HG03469 (cell line): ENCODE results near the gene C8G.

Source experiments
- ATAC-seq: cut with Tn5 transposase; IDR thresholded peaks from one replicate; pipeline ENCODE4 v1.9.1; 2021; ENCODE audit warnings: mild to moderate bottlenecking, moderate library complexity, moderate number of reproducible peaks; ENCODE audit not compliant: unreplicated experiment

C8G gene

DNA sequence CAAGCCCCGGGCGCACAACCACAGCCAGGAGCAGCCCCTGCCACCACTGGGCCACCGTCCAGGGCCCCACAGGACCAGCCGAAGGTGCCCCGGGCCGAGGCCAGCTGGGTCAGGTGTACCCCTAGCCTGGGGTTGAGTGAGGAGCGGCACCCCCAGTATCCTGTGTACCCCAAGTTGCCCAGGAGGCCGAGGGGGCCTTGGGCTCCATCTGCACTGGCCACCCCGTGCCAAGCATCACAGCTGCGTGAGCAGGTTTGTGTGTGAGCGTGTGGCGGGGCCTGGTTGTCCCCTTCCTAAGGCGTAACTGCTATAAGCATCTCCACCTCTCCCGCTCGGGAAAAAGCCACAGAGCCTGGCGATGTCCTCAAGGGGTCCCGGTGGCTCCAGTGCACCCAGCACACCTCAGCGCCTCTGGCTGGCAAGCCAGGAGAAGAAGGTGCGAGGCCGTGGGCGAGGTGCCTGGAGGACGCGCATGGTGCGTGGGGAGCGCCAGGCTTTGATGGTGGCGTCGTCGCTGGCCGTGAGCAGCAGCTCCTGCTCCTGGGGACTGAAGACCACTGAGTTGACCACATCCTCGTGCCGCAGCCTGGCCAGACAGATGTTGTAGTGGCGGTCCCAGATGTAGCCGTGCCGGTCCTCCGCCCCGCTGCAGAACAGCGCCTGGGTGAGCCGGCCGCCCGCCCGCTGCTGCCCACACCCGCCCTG lies 4.4 kb upstream of the C8G start:
- no peak for ATAC-seq

DNA sequence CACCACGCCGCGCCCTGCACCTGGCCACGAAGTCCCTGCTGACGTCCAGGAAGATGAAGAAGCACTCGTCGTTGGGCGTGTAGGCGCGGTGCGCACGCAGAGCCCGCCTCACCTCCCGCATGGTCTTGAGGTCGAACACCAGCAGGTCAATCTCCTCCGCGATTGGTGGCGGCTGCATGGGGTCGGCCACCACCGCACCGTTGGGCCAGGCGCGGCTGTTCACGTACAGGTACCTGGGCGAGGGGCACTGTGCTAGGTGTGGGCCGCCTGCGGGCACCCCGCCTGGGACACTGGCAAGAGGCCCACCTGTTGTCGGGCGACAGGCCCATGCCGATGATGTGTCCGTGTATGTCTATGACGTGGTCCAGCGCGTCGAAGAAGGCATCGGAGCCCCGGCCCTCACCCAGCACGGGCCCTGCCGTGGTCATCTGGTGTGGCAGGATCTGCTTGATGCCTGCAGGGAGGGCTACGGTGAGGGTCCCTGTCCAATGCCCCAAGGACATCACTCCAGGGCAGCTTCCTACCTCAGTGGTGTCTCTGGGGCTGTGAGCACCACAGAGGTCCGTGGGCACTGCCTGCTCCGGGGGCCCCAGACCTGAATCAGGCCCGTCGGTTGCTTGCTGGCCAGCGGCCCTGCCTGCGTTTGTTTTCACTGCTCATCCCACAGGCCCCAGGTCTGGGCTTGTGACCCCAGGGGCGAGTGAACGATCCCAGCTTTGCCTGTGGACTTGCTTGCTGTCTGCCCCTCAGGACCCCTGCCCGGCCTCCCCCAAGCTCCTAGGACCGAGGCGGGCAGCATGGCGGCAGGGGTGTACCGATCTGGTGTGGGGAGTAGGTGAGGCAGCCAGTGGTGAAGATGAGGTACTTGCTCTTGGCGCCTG lies 3.6 kb upstream of the C8G start:
- ATAC-seq = no peak

DNA sequence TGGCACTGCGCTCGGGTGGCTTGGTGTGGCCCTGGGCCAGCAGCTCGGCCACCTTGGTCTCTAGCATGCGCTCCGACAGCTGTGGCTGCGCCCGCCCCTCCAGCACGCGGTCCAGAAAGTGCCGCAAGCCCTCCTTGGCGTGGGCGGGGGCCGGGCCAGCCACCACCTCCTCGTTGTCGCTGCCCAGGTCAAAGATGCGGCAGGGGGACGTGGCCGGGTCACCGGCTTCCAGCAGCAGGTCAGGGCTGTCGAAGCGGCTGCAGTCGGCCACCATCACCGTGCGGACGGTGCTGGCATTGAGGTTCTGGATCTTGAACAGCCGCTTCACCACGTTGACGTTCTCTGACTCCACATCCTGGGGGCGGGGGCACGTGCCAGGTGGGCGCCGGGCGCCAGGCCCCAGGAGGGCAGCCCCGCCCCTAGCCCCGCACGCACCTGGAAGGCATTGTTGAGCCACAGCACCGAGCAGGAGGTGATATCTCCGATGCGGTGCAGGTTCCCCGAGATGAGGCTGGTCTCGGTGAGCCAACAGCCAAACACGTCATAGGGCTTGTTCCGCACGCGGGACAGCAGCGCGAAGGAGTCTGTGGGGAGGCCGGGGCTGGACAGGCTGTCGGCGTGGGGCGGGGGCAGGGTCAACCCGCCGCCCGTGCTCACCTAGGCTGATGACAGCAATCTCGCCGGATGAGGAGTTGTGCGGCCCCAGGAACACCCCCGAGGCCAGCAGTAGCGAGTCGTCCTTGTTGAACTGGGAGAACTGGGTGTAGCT lies 2.7 kb upstream of the C8G start:
- no peak for ATAC-seq

DNA sequence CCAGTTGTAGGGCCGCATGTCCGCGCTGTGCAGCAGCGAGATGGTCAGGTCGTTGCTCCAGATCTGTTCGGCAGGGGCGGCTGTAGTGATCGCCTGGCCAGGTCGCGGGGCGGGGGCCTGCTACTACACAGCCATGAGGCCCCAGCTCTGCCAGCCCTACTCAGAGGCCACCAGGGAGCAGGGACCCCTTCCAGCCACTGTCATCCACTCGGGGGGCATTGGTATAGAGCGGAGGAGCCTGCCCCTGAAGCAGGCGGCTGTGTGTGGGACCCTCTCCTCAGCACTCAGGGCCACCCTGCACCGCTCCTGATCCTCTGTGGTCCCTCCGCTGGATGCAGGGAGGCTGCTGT lies 2.2 kb upstream of the C8G start:
- ATAC-seq = no peak

DNA sequence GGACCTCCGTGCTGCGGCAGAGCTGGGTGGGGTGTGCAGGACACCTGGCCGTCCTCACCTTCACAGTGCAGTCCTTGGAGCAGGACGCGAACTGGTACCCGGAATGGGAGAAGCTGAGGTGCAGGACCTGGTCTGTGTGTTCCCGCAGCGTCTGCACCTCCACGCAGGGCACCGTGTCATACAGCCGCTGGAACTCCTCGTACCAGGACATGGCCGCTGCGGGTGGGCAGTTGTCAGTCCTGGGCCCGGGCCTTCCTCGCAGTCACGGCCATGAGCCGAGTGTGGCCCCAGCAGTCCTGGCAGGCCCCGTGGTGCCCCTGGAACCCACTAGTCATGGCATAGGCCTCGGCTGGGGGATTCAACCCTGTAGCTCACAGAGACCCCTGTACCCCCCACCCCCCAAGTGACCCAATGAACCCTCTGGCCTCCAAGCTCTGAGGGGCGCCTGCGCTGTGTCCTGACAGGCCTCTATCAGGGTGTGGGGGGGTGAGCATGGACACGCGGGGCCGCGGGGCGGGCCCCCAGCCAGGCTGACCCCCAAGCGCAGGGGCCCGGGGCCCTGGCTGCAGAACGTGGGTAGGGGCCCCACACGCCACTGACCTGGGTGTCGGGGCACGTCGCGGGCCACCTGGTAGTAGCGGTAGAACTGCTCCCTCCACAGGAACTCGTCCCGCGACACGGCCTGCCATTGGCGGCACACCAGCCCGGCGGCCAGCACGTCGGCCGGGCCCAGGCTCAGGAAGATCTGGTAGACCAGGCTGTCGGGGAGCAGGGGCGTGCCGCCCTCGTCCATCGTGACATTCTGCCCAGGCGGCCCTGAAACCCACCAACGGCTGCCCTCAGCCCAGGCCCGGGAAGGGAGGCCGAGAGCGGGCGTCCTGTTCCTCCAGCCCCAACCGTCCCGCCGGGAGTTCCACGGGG lies 1.5 kb upstream of the C8G start:
- ATAC-seq = peak; percentile 10

DNA sequence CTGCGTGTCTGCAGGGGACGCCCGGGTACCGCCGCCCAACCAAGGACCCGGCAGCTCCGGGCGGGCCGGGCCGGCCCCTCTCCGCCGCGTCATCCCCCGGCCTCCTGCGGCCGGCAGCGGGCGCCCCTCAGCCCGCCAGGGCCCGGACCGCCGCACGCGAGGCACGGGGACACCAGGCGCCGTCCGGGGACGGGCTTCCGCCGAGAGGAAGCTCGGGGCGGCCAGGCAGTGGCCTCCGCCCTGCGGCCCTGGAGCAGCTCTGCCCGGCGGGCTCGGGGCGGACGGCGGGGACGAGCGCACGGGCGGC lies 878 bp upstream of the C8G start:
- ATAC-seq = no peak

DNA sequence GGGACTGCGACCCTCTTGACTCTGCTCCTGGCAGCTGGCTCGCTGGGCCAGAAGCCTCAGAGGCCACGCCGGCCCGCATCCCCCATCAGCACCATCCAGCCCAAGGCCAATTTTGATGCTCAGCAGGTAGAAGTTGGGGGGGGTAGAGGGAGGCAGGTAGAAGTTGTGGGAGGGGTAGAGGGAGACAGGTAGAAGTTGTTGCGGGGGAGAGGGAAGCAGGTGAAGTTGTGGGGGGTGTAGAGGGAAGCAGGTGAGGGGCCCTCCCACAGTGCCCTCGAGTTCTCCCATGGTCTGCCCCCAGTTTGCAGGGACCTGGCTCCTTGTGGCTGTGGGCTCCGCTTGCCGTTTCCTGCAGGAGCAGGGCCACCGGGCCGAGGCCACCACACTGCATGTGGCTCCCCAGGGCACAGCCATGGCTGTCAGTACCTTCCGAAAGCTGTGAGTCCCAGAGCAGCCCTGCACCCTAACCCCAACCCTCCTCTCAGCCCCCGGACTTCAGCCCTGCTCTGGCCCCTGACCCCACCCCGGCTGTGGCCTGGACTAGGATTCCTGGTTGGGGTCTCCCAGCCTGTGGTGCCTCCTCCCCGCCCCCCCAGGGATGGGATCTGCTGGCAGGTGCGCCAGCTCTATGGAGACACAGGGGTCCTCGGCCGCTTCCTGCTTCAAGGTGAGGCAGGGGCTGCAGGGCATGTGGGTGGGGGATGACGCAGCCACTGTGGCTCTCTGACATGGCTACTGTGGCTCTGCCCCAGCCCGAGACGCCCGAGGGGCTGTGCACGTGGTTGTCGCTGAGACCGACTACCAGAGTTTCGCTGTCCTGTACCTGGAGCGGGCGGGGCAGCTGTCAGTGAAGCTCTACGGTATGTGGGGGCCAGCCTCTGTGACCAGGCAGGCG lies 537 bp downstream of the C8G start:
- ATAC-seq = no peak

DNA sequence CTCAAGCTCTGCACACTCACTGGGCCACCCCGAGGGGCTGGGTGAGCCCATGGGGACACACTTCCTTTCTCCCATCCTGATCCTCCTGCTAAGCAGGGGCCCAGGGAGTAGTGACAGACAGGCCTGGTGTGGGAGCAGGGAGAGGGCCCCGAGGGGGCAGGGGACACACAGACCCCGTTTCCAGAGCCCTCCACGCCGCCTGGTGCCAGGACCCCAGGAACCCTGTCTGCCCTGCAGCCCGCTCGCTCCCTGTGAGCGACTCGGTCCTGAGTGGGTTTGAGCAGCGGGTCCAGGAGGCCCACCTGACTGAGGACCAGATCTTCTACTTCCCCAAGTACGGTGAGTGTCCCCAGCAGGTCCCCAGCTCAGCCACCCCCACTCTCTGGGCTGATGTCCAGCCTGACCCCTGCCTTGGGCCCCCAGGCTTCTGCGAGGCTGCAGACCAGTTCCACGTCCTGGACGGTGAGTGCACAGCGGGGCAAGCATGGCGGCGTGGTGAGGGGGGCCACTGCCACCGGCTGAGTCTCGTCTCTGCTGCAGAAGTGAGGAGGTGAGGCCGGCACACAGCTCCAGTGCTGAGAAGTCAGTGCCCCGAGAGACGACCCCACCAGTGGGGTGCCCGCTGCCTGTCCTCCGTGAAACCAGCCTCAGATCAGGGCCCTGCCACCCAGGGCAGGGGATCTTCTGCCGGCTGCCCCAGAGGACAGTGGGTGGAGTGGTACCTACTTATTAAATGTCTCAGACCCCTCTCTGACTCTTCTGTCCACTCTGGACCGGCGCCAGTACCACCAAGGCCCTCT lies 1.4 kb downstream of the C8G start:
- ATAC-seq = no peak

DNA sequence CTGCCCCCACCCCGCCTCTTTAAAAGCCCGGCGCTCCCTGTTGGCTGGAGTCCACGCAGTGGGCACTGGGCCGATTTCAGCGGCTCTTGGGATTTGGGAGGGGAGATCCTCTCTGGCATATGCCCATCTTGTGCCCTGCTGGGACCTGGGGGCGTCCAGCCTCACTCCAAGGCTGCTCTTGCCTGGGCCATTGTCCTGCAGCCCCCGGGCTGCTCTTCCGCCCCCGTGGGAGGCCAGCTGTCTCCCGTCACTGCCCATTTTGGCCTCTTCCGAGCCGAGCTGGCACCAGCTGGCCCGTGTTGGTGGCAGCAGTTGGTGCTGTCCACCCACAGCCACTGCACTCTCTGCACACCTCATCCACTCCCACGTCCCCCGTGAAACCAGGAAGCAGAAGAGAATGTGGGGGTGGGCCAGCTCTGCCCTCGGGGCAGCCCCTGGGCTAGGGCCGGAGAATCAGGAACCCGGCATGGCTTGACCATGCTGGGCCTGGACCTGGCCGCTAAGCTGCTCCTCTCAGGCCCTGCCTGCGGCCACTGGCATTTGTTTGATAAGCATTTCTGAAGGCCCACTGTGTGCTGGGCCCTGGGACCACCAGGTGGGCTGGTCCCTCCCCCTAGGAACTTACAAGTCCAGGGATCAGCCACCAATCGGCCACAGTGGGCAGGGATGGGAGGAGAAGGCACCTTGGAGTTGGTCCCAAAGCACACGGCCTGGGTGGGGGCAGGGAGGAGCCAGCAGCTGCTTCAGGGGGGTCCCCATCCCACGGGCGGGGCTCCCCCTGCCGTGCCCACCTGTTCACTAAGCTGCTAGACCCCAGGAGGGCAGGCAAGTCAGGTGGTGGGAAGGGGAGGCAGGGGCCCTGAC lies 2.2 kb downstream of the C8G start:
- no peak for ATAC-seq

DNA sequence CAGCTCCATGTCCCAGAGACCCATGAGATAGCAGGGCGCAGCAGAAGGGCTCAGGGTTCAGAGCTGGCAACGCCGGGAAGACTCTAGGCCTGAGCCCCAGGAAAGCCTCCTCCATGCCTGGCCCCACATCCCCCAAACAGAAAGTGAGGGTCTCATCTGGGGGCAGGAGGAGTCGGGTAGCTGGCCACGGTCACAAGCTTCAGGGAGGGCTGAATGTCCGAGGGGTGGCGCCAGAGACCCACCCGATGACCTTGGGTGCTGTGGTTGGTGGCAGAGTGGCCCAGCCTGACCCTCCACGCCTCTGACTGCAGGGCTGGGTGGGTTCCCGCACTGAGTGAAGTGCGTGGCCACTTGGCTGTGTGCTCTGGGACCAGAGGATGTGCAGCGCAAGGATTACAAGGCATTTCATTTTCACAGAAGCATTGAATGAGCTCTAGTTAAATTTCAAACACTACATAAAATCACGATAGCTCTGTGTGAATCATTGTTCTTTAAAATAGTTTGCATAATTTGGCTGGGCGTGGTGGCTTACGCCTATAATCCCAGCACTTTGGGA lies 3.0 kb downstream of the C8G start:
- no peak for ATAC-seq

DNA sequence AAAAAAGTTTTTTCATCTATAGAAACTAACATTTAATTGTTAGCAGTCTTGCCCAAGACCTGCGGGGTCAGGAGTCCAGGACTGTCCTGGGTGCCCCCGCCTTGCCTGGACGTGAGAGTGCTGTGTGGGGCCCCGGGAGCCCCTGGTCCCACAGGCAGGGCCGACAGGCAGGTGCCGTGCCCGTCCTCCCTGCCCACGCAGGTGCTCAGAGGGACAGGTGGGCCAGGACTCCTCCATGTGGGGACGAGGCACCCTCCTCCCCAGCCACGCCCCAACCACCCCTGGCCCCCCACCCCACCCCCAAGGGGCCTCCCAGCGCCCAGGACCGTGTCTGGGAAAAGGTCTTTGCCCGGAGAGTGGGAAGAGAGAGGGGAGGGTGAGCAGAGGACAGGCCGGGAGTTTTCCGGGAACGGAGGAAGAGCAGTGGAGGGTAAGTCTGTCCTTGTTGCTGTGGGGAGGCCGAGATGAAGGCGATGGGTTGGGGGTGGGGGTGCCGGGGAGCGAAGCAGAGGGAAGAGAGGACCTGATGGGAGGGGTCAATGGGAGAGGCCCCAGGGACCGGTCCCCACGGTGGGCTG lies 4.3 kb downstream of the C8G start:
- ATAC-seq = no peak

DNA sequence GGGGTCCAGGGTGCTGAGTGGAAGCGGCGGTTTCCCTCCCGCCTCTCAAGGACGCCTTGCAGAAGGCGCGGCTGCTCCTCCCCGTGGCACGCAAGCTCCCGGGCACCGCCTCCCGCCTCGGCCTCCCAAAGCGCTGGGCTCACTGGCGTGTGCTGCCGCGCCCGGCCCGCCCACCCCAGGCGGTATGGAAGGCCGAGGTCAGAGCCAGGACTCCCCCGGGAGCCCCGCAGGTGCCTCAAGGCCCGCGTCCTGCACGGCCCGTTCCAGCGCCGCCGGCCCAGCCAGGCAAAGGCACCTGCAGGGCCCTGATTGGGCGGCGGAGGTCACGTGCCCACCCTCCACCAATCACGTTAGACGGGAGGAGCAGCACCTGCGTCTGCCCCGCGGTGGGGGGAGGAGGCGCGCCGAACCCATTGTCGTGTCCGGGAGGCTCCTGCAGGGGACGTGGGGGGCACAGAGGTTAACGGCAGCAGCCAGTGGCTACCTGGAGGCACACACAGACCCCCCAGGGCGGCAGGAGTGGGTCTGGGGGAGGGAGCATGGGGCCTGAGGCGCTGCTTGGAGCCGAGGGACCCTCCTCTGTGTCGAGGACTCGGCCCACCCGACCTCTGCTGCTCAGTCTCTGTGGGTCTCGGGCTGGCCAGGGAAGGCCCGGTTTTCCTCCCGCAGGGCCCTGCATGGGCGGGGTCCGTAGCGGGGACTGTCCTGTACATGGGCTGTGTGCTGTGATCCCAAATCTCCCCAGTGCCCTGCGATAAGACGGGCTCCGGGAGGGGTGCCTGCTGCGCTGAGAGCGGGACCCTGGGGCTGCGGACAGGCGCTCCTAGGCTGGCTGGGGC lies 5.0 kb downstream of the C8G start:
- ATAC-seq = peak; percentile 64

DNA sequence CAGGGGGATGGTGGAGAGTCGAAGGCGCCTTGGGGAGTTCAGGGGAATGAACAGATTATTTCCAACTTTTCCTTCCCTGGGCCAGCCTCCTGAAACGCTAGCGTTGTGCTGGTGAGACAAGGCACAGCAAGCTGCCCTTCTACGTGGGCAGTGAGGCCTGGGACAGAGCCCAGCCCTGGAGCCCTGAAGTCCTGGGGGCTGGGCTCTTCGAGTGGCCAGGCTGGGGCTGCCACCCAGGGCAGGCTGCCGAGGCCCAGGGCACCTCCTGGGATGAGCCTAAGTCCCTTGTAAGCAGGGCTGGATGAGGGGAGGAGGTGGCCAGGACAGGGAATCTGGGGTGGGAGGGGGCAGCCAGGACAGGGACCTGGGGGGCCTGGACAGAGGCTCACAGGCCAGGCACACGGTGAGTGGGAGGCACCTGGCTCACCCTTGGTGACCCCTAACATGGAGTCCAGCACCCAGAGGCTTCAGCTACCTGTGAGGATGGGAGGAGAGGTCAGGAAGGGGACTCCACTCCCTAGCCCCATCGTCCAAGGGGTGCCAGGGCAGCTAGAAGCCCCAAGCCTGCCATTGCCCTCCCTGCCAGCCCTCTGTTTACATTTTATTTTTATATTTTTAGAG lies 5.7 kb downstream of the C8G start:
- ATAC-seq = no peak

DNA sequence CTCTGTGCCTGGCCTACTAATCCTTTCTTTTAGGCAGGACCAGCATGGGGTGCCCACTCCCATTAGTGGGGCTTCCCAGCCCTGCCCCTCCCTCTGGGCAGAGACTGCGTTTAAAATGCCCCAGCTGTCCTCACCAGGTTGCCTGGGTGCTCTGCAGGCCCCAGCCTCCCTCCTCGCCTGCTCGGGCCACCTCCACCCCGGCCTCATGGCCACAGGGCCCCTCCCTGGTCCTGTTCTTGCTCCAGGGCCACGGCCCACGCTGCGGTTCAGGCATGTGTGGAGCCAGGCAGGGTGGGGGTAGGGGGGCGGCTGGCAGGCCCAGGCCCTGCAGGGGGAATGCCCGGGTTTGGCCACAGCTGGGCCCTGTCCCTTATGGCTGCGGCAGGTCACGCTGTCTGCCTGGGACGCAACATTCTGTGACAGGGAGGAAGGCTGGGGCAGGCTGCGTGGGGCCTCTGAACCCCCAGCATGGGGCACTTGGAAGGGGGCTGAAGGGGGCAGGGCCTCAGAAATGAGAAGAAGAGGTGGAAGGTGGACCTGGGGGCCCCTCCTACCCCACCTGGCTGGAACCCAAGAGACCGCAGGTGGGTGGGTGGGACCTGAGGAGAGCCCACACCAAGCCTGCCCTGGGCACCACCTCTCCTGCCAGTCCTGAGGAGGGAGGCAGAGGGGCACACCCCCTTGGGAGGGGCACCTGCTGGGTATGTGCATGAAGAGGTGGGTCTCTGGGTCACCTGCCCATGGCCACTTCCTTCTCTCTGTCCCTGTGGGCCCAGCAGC lies 6.7 kb downstream of the C8G start, which contains the start of gene LCN12:
Gene LCN12, plus strand, starts transcription at position 733 of the 780 bp plus-strand sequence. CDS start 55 bp downstream, outside the sequence.
- no peak for ATAC-seq

DNA sequence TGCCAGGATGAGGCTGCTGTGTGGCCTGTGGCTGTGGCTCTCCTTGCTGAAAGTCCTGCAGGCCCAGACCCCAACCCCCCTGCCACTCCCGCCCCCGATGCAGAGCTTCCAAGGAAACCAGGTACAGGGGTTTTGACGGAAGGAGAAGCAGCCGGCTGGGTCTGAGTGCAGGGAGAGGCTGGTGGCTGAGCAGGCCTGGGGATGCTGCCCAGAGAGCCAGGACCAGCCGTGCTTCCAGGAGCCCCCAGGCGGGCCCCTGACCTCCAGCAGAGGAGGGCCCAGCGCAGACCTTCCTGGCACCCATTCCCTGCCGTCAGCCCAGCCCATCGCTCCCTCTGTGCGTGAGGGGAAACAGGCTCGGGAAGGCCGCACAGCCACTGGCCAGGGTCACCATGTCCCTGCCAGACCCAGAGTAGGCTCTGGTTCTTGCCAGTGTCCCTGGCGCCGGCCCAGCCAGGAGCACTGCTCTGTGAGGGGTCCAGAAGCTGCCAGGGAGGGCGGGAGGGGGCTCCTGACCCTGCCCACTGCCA lies 7.3 kb downstream of the C8G start:
- no peak for ATAC-seq
